Endothelial cell of umbilical vein (primary cell): ENCODE results near the gene ASIP.

Experiments used
- EZH2 ChIP-seq: IDR thresholded peaks from 2 replicates; pipeline ENCODE4 v1.6.1; 2012; ENCODE audit warnings: borderline replicate concordance, low read depth, mild to moderate bottlenecking, moderate library complexity, low read length, inconsistent platforms; ENCODE audit not compliant: severe bottlenecking
- MYC ChIP-seq: IDR thresholded peaks from one replicate; pipeline ENCODE4 v1.6.1; 2011; ENCODE audit warnings: mild to moderate bottlenecking, low read depth, low read length
- POLR2A ChIP-seq: IDR thresholded peaks from 2 replicates; pipeline ENCODE4 v1.6.1; 2012; ENCODE audit warnings: low read depth, mild to moderate bottlenecking, control low read depth, low read length
- TF ChIP-seq, protein P1 (sequence below), 2 donors: IDR thresholded peaks; 1 replicate in 1 of 2; 2 replicates in 1 of 2; pipeline ENCODE4 v1.5.1; 2011; ENCODE audit warnings: low read length in 2 of 2, mild to moderate bottlenecking in 2 of 2, moderate library complexity in 2 of 2, control low read depth in 1 of 2, inconsistent platforms in 1 of 2, low read depth in 1 of 2; ENCODE audit not compliant: insufficient read depth in 1 of 2; ENCODE audit errors: extremely low read depth in 1 of 2

DNA sequence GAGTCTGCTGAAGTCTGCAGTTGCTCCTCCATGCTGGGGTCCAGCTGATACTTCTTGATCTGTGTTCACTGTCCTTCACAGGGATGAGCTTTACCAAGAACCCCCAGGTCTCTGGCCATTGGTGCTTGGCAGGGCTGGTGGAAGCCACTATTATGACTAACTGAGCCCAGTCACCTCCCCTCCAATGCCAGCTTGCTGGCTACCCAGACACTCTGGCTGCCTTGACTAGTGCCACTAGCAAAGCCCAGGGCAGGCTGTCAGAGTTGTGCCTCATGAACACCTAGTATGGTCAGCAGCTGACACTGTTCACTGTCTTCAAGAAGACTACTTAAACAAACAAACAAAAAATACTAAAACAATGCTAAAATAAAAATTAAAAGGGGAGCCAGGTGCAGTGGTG is 8.8 kb downstream of the ASIP start:
- no peak for TF ChIP-seq POLR2A
- no peak for TF ChIP-seq MYC
- no peak for TF ChIP-seq EZH2
- TF ChIP-seq, protein P1, sequence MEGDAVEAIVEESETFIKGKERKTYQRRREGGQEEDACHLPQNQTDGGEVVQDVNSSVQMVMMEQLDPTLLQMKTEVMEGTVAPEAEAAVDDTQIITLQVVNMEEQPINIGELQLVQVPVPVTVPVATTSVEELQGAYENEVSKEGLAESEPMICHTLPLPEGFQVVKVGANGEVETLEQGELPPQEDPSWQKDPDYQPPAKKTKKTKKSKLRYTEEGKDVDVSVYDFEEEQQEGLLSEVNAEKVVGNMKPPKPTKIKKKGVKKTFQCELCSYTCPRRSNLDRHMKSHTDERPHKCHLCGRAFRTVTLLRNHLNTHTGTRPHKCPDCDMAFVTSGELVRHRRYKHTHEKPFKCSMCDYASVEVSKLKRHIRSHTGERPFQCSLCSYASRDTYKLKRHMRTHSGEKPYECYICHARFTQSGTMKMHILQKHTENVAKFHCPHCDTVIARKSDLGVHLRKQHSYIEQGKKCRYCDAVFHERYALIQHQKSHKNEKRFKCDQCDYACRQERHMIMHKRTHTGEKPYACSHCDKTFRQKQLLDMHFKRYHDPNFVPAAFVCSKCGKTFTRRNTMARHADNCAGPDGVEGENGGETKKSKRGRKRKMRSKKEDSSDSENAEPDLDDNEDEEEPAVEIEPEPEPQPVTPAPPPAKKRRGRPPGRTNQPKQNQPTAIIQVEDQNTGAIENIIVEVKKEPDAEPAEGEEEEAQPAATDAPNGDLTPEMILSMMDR (IDR thresholded peaks at IDR 0.05; ENCODE audit: extremely low read depth in 1 of 2, insufficient read depth in 1 of 2, low read depth in 1 of 2, low read length in 2 of 2): no peak
